Neural progenitor cell (in vitro differentiated cells): ENCODE results near the gene GEMIN8. TPM values are rescaled to one million over a fixed set of nuclear protein-coding genes. Genes with fewer than 3 reads are reported as not detected.
A peak's percentile ranks its signal among the peaks of the same experiment; 100 is the strongest.

Experiments used
- DNase-seq: peaks from one replicate; pipeline ENCODE4 v3.0.0-alpha.2; 2016; ENCODE audit warnings: low spot score
- H2AFZ ChIP-seq: fragments of 200-600 bp; sonication (generic); replicated peaks from 2 replicates; pipeline ENCODE4 v1.6.1; 2016; ENCODE audit warnings: antibody characterized with exemption
- H3F3A ChIP-seq: fragments of 200-600 bp; sonication (generic); 2 replicates; pipeline ENCODE4 v1.6.1; 2016; ENCODE audit warnings: antibody characterized with exemption, low read depth
- H3K27ac ChIP-seq: fragments of 200-600 bp; sonication (generic); 2 replicates; pipeline ENCODE4 v1.5.1; 2016; ENCODE audit warnings: mild to moderate bottlenecking
- H3K27me3 ChIP-seq: fragments of 200-600 bp; sonication (generic); 2 replicates; pipeline ENCODE4 v1.6.1; 2016; ENCODE audit warnings: mild to moderate bottlenecking, moderate library complexity
- H3K36me3 ChIP-seq: fragments of 200-600 bp; sonication (generic); 2 replicates; pipeline ENCODE4 v1.5.1; 2016
- H3K4me1 ChIP-seq: fragments of 200-600 bp; sonication (generic); 2 replicates; pipeline ENCODE4 v1.6.1; 2016; ENCODE audit warnings: mixed run types
- H3K4me2 ChIP-seq: fragments of 200-600 bp; sonication (generic); 2 replicates; pipeline ENCODE4 v1.6.1; 2016
- H3K4me3 ChIP-seq: fragments of 200-600 bp; sonication (generic); 2 replicates; pipeline ENCODE4 v1.5.1; 2016
- H3K79me2 ChIP-seq: fragments of 200-600 bp; sonication (generic); 2 replicates; pipeline ENCODE4 v1.6.1; 2016; ENCODE audit warnings: low read depth
- H3K9ac ChIP-seq: fragments of 200-600 bp; sonication (generic); 2 replicates; pipeline ENCODE4 v1.6.1; 2016
- H3K9me3 ChIP-seq: fragments of 200-600 bp; sonication (generic); 2 replicates; pipeline ENCODE4 v1.5.1; 2016; ENCODE audit warnings: low read depth
- H4K20me1 ChIP-seq: fragments of 200-600 bp; sonication (generic); 2 replicates; pipeline ENCODE4 v1.6.1; 2016; ENCODE audit warnings: low read depth
- H3K27ac Mint-ChIP-seq: 3 replicates; pipeline ENCODE4 v1.8.0; 2021; ENCODE audit warnings: mixed read lengths
- H3K27me3 Mint-ChIP-seq: 2 replicates; pipeline ENCODE4 v1.8.0; 2022; ENCODE audit warnings: low read depth, mild to moderate bottlenecking, inconsistent platforms, moderate library complexity, mixed read lengths; ENCODE audit not compliant: insufficient read depth
- H3K36me3 Mint-ChIP-seq: 3 replicates; pipeline ENCODE4 v1.8.0; 2021; ENCODE audit warnings: mixed read lengths
- H3K4me1 Mint-ChIP-seq: 3 replicates; pipeline ENCODE4 v1.8.0; 2021; ENCODE audit warnings: mixed read lengths
- H3K4me3 Mint-ChIP-seq: 3 replicates; pipeline ENCODE4 v1.8.0; 2021; ENCODE audit warnings: mild to moderate bottlenecking, moderate library complexity, mixed read lengths
- H3K9me3 Mint-ChIP-seq: 3 replicates; pipeline ENCODE4 v1.8.0; 2020; ENCODE audit warnings: mixed read lengths
- EZH2 ChIP-seq: fragments of 200-600 bp; sonication (generic); IDR thresholded peaks from 2 replicates; pipeline ENCODE4 v1.6.1; 2017; ENCODE audit warnings: antibody characterized with exemption, mild to moderate bottlenecking, moderate library complexity
- EZH2phosphoT487 ChIP-seq: fragments of 200-600 bp; sonication (generic); IDR thresholded peaks from 2 replicates; pipeline ENCODE4 v1.6.1; 2017; ENCODE audit warnings: antibody characterized with exemption
- total RNA-seq: library from RNA; depleted of rRNA; stranded (reverse); fragments of >200 nt; gene quantifications from 2 replicates; pipeline ENCODE4 v1.2.3, GENCODE V29; 2015; ENCODE audit warnings: low replicate concordance
- TF ChIP-seq, protein P1 (sequence below): fragments of 200-600 bp; sonication (generic); IDR thresholded peaks from 2 replicates; pipeline ENCODE4 v1.5.1; 2017; ENCODE audit warnings: antibody characterized with exemption, mild to moderate bottlenecking

The GEMIN8 gene, protein sequence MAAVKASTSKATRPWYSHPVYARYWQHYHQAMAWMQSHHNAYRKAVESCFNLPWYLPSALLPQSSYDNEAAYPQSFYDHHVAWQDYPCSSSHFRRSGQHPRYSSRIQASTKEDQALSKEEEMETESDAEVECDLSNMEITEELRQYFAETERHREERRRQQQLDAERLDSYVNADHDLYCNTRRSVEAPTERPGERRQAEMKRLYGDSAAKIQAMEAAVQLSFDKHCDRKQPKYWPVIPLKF
- 18.0 and 22.2 TPM in 2 replicates for total RNA-seq

DNA sequence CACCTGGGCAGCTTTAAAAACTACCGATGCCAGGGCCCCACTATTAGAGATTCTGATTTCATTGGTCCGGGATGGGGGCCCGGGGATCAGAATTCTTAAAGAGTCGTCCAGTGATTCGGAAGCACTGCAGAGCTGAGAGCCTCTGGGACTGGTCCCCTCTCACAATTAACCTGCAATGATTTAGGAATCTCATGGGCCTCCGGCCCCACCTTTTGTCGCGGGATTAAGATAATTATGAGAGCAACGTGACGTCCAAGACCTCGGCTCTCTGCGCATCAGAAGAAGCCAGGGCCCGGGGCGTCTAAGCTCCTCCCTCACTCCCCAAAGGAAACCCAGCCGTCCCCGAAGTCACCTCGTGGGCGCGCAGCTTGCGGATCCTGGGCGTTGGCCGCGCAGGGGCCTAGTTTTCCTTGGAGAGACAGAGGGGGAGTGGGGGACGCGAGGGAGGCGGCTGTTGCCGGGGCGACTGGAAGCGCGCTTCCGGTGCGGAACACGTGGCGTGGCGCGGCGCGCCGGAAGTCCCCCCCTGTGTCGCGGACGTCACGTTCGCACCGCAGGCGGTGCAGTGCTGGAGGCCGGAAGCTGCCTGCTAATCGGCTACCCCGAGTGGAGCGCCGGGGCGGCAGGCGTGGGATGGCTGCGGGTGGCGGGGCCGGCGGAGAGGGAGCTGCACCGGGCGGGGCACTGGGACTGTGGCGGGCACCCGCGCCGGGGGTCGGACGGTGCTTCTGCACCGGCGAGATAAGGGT, at the start of gene GEMIN8:
GEMIN8 (minus strand) TSS at position 468 of the 749 bp plus-strand sequence. CDS start 8,414 bp downstream, outside the sequence.
- Histone ChIP-seq H3K36me3 (no peaks in the 10 kb centered on the region), H3K4me2 (peak within 1 kb of the TSS; percentile 67), H3K9me3 (no peaks in the 10 kb centered on the region), H3K9ac (no peak within 1 kb of the TSS), H3K4me1 (peaks cover 25% of the 10 kb centered on the region), H3K27ac (peak within 1 kb of the TSS; percentile 42), H3K27me3 (no peaks in the 10 kb centered on the region), H3K79me2 (peaks cover 17% of the 10 kb centered on the region), H3K4me3 (peak within 1 kb of the TSS; percentile 60), H2AFZ (no peak within 1 kb of the TSS), H4K20me1 (no peaks in the 10 kb centered on the region), H3F3A (peaks cover 25% of the 10 kb centered on the region)
- peak within 1 kb of the TSS; percentile 96 for H3K27ac Mint-ChIP-seq
- peaks cover 28% of the 10 kb centered on the region for H3K4me1 Mint-ChIP-seq
- no peaks in the 10 kb centered on the region for H3K9me3 Mint-ChIP-seq
- no peaks in the 10 kb centered on the region for H3K27me3 Mint-ChIP-seq
- no peaks in the 10 kb centered on the region for H3K36me3 Mint-ChIP-seq
- TF ChIP-seq, protein P1, sequence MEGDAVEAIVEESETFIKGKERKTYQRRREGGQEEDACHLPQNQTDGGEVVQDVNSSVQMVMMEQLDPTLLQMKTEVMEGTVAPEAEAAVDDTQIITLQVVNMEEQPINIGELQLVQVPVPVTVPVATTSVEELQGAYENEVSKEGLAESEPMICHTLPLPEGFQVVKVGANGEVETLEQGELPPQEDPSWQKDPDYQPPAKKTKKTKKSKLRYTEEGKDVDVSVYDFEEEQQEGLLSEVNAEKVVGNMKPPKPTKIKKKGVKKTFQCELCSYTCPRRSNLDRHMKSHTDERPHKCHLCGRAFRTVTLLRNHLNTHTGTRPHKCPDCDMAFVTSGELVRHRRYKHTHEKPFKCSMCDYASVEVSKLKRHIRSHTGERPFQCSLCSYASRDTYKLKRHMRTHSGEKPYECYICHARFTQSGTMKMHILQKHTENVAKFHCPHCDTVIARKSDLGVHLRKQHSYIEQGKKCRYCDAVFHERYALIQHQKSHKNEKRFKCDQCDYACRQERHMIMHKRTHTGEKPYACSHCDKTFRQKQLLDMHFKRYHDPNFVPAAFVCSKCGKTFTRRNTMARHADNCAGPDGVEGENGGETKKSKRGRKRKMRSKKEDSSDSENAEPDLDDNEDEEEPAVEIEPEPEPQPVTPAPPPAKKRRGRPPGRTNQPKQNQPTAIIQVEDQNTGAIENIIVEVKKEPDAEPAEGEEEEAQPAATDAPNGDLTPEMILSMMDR = no peak
- peak within 1 kb of the TSS; percentile 86 for H3K4me3 Mint-ChIP-seq
- peak; percentile 89 for DNase-seq

DNA sequence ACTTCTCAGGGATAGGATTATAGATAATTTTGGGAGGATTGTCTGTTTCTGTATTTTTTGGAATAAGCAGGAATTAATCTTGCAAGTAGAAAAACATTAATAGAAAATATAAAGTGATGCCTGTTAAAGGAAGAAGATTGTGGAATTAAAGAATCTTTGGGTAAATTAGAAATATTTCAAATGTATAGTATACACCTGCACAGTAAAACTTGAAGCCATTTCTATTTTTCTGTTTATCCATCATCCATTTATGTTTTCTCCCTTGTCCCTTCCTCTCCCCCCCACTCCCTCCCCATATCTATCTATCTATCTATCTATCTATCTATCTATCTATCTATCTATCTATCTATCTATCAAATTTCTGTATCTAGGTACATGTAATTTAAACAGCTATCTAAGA, 46.9 kb upstream of the GEMIN8 start:
- H3K27ac ChIP-seq = no peak overlapping the region
- no peaks in the 10 kb centered on the region for H3K36me3 ChIP-seq
- Mint-ChIP-seq H3K4me1 (no peaks in the 10 kb centered on the region), H3K27me3 (no peaks in the 10 kb centered on the region), H3K9me3 (no peaks in the 10 kb centered on the region), H3K27ac (no peak overlapping the region), H3K36me3 (no peaks in the 10 kb centered on the region), H3K4me3 (no peak overlapping the region)
- no peaks in the 10 kb centered on the region for H4K20me1 ChIP-seq
- no peak overlapping the region for H3K4me3 ChIP-seq
- H3K4me1 ChIP-seq = no peaks in the 10 kb centered on the region
- no peak overlapping the region for H2AFZ ChIP-seq
- H3K9ac ChIP-seq = no peak overlapping the region
- H3K27me3 ChIP-seq = no peaks in the 10 kb centered on the region
- H3F3A ChIP-seq = no peaks in the 10 kb centered on the region
- H3K79me2 ChIP-seq = no peaks in the 10 kb centered on the region
- DNase-seq = no peak
- no peak for TF ChIP-seq EZH2
- peaks cover 13% of the 10 kb centered on the region for H3K9me3 ChIP-seq
- H3K4me2 ChIP-seq = no peak overlapping the region

- H3K4me3 ChIP-seq = no peak overlapping the region
- no peak overlapping the region for H3K27ac Mint-ChIP-seq
- no peak overlapping the region for H2AFZ ChIP-seq
- no peaks in the 10 kb centered on the region for H3K79me2 ChIP-seq
- peaks cover 7% of the 10 kb centered on the region for H3K9me3 ChIP-seq
- H3K4me1 ChIP-seq = no peaks in the 10 kb centered on the region
- no peaks in the 10 kb centered on the region for H3K36me3 Mint-ChIP-seq
- no peak overlapping the region for H3K4me2 ChIP-seq
- no peaks in the 10 kb centered on the region for H3K27me3 Mint-ChIP-seq
- H3K36me3 ChIP-seq = no peaks in the 10 kb centered on the region
- no peaks in the 10 kb centered on the region for H3K27me3 ChIP-seq
- H3K4me3 Mint-ChIP-seq = no peak overlapping the region
- H3K4me1 Mint-ChIP-seq = no peaks in the 10 kb centered on the region
- H3K27ac ChIP-seq = no peak overlapping the region
- no peak for TF ChIP-seq EZH2phosphoT487
- no peak for TF ChIP-seq EZH2
- TF ChIP-seq, protein P1 = no peak
- no peaks in the 10 kb centered on the region for H3F3A ChIP-seq
- no peak for DNase-seq
- H3K9me3 Mint-ChIP-seq = no peaks in the 10 kb centered on the region
- no peak overlapping the region for H3K9ac ChIP-seq
- H4K20me1 ChIP-seq = no peaks in the 10 kb centered on the region
These were observed 43.9 kb upstream of the GEMIN8 start for GRCh38 chrX:14073556-14073955.

- no peaks in the 10 kb centered on the region for H3K9me3 Mint-ChIP-seq
- no peaks in the 10 kb centered on the region for H3K79me2 ChIP-seq
- H3K4me3 ChIP-seq = no peak overlapping the region
- H2AFZ ChIP-seq = no peak overlapping the region
- DNase-seq = no peak
- no peaks in the 10 kb centered on the region for H3K36me3 Mint-ChIP-seq
- no peak overlapping the region for H3K4me3 Mint-ChIP-seq
- TF ChIP-seq, protein P1 = no peak
- TF ChIP-seq EZH2phosphoT487 (no peak), EZH2 (no peak)
- H3K27ac Mint-ChIP-seq = no peak overlapping the region
- no peak overlapping the region for H3K27ac ChIP-seq
- H3K27me3 ChIP-seq = no peaks in the 10 kb centered on the region
- no peaks in the 10 kb centered on the region for H3K4me1 ChIP-seq
- H3K4me2 ChIP-seq = no peak overlapping the region
- no peaks in the 10 kb centered on the region for H3K27me3 Mint-ChIP-seq
- H3K9me3 ChIP-seq = peaks cover 4% of the 10 kb centered on the region
- H4K20me1 ChIP-seq = no peaks in the 10 kb centered on the region
- no peaks in the 10 kb centered on the region for H3F3A ChIP-seq
- H3K36me3 ChIP-seq = no peaks in the 10 kb centered on the region
- no peaks in the 10 kb centered on the region for H3K4me1 Mint-ChIP-seq
- H3K9ac ChIP-seq = no peak overlapping the region
These were observed 43.4 kb upstream of the GEMIN8 start for GRCh38 chrX:14073071-14073470.
